ENCODE results near the gene TSPAN9. TPM values are rescaled to one million over a fixed set of nuclear protein-coding genes. Genes with fewer than 3 reads are reported as not detected.

TSPAN9 gene
- total RNA-seq, 1 donor from 2014 or later, result 30.4 TPM

DNA sequence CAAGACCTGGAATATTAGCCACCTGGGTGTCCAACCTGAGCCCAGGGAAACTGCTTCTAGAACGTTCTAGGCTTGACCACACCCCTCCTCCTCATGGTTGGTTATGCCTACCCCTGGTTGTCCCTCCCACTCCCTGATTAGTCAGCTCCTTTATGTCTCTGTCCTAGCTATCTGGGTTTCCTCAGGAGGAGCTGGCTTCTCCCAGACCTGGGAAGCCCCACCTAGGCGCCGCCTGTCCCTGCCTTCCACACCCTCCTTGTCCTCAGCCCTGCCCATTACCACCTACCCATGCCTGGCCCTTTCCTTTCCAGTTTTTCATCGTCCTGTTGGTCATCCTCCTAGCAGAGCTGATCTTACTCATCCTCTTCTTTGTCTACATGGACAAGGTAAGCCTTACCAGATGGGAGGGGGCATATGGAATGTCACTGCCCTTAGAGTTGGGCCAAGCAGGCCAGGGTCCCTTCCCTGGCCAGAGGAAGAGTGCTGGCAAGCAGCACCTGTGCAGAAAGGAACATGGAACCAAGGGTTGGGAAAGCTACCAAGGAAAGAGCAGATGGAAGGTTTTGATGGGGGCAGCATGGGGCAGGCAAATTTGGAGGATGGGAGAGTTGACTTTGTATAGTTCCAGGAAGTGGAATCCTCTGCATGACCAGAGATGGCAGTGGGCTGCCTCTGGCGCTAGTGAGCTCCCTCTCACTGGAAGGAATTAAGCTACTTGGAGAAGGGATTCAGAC, 201.7 kb downstream of the TSPAN9 start:
- no peak for TF ChIP-seq CTCF (IDR thresholded peaks at IDR 0.05; ENCODE audit: unreplicated experiment)
- Mint-ChIP-seq H3K27ac (no peak overlapping the region), H3K9me3 (ENCODE audit: low read depth) (no peaks in the 10 kb centered on the region), H3K36me3 (ENCODE audit: insufficient read depth) (peaks cover 4% of the 10 kb centered on the region), H3K27me3 (no peaks in the 10 kb centered on the region), H3K4me3 (ENCODE audit: low read depth) (no peak overlapping the region), H3K4me1 (ENCODE audit: low read depth) (no peaks in the 10 kb centered on the region)
- no peak for DNase-seq (ENCODE audit: low spot score, unreplicated experiment)

DNA sequence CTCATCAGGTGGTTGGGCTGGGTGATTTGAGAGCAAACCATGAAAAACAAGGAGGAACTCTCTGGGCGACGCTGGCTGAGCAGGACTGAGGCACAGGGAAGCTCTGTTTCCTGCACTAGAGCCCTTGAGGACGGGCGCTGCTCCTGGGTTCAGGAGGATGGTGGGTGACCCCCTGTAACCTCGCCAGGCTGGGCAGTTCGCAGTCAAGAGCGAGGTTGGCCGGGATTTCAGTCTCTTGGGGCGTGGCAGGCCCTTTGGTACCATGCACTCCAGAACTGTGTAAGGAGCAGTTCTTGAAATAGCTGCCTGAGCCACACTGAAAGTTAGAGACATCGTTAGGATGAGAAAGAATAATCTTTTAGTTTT, 202.2 kb downstream of the TSPAN9 start:
- Mint-ChIP-seq H3K27ac (no peak overlapping the region), H3K4me1 (ENCODE audit: low read depth) (no peaks in the 10 kb centered on the region), H3K4me3 (ENCODE audit: low read depth) (no peak overlapping the region), H3K27me3 (no peaks in the 10 kb centered on the region), H3K9me3 (ENCODE audit: low read depth) (no peaks in the 10 kb centered on the region), H3K36me3 (ENCODE audit: insufficient read depth) (peaks cover 4% of the 10 kb centered on the region)
- no peak for DNase-seq (ENCODE audit: low spot score, unreplicated experiment)
- TF ChIP-seq CTCF (IDR thresholded peaks at IDR 0.05; ENCODE audit: unreplicated experiment), result no peak

DNA sequence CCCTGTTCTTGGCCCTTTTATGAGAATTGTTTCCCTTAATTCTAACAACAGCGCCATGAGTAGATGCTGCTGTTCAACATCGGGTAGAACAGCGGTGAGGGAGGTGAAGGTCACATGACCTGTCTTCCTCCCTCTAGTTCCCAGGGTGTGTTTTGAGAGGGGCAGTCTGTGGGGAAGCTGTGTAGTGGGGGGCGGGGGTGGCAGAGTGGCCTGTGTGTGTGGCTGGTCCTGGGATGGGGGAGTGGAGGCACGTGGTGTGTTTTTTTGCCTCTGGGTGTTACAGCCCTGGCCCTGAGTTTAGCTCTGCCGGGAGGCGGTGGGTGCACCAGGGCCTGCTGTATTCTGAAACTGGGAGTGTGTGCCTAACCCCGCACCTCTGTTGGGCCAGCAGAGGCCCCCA, 202.7 kb downstream of the TSPAN9 start:
- no peaks in the 10 kb centered on the region for H3K4me1 Mint-ChIP-seq (ENCODE audit: low read depth)
- H3K27me3 Mint-ChIP-seq, result no peaks in the 10 kb centered on the region
- TF ChIP-seq CTCF (IDR thresholded peaks at IDR 0.05; ENCODE audit: unreplicated experiment), result no peak
- no peak overlapping the region for H3K4me3 Mint-ChIP-seq (ENCODE audit: low read depth)
- DNase-seq (ENCODE audit: low spot score, unreplicated experiment), result no peak
- H3K9me3 Mint-ChIP-seq (ENCODE audit: low read depth), result no peaks in the 10 kb centered on the region
- no peak overlapping the region for H3K27ac Mint-ChIP-seq
- peaks cover 5% of the 10 kb centered on the region for H3K36me3 Mint-ChIP-seq (ENCODE audit: insufficient read depth)

DNA sequence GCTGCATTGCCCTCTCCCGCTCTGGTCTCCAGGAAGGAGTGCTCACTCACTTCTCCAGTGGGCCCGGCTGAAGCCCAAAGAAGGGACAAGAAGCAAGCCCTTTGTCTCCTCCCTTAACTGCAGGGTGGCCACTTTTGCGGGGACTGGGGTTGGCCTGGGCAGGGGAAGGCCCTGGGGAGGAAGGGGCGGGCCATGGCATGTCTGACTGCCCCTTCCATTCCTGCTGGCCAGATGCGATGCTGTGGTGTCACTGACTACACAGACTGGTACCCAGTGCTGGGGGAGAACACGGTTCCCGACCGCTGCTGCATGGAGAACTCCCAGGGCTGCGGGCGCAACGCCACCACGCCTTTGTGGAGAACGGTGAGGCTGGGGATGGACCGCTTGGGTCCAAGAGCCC, 203.8 kb downstream of the TSPAN9 start:
- TF ChIP-seq CTCF (IDR thresholded peaks at IDR 0.05; ENCODE audit: unreplicated experiment), result no peak
- H3K9me3 Mint-ChIP-seq (ENCODE audit: low read depth), result no peaks in the 10 kb centered on the region
- H3K36me3 Mint-ChIP-seq (ENCODE audit: insufficient read depth), result peaks cover 5% of the 10 kb centered on the region
- H3K27ac Mint-ChIP-seq, result no peak overlapping the region
- DNase-seq (ENCODE audit: low spot score, unreplicated experiment), result no peak
- no peaks in the 10 kb centered on the region for H3K27me3 Mint-ChIP-seq
- no peaks in the 10 kb centered on the region for H3K4me1 Mint-ChIP-seq (ENCODE audit: low read depth)
- H3K4me3 Mint-ChIP-seq (ENCODE audit: low read depth), result no peak overlapping the region

DNA sequence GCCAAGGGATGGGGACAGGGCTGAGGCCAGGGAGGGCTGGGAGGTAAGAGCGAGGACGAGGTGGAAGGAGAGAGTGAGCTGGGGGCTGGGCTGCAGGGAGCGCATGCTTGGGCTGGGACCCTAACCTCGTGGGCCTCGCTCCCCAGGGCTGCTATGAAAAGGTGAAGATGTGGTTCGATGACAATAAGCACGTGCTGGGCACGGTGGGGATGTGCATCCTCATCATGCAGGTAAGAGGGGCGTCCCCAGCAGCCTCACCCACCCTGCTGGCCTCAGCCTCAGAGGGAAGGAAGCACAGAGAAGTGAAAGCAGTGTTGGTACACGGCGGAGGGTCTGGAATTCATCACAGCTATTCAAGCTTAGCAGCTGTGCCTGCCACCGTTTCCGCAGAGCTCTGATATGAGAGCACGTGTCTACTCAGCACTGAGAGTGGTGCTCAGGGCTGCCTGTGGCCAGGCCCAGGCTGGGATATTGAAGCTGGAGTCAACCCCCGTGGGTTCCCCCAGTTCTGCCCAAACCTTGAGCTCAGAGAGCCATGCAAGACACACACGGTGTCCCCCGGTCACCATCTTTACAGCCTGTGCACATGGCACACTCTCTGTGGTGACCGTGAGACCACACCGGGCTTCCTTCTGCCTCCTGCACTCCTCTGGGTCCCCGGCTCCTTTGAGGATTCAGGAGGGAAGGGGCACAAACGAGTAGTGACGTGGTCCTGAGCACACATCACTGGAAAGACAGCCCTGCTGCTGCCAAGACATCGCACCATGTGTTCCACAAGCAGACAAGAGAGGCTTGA, 204.6 kb downstream of the TSPAN9 start:
- Mint-ChIP-seq H3K9me3 (ENCODE audit: low read depth) (no peaks in the 10 kb centered on the region), H3K36me3 (ENCODE audit: insufficient read depth) (peaks cover 5% of the 10 kb centered on the region), H3K4me1 (ENCODE audit: low read depth) (no peaks in the 10 kb centered on the region), H3K4me3 (ENCODE audit: low read depth) (no peak overlapping the region), H3K27ac (no peak overlapping the region), H3K27me3 (no peaks in the 10 kb centered on the region)
- TF ChIP-seq CTCF (IDR thresholded peaks at IDR 0.05; ENCODE audit: unreplicated experiment), result no peak
- no peak for DNase-seq (ENCODE audit: low spot score, unreplicated experiment)
